B cell (primary cell): Measurements from ENCODE around the gene DNAH6. TPM values are rescaled to one million over a fixed set of nuclear protein-coding genes. Genes with fewer than 3 reads are reported as not detected.

Experiments used
- ATAC-seq: fragments of 200-7000 bp; cut with Tn5 transposase; one replicate; pipeline ENCODE4 v1.10.0; 2021; ENCODE audit warnings: low read depth, mild to moderate bottlenecking, moderate number of reproducible peaks, moderate library complexity
- CTCF ChIA-PET: fragments of 350-600 bp; sonication (Branson Sonifier 250); formaldehyde crosslinking; loops from one replicate; lab custom pipeline; 2021; ENCODE audit warnings: antibody characterized with exemption, inconsistent platforms; lab: Charles Lee
- POLR2A ChIA-PET: fragments of 350-600 bp; sonication (Branson Sonifier 250); formaldehyde crosslinking; loops from one replicate; lab custom pipeline; 2021; ENCODE audit warnings: antibody characterized with exemption; lab: Charles Lee
- DNase-seq: peaks from one replicate; pipeline ENCODE4 v3.0.0; 2013
- H2AFZ ChIP-seq: 2 replicates; pipeline ENCODE4 v1.6.1; 2012; ENCODE audit warnings: mild to moderate bottlenecking, low read depth, low read length; ENCODE audit not compliant: insufficient read depth, poor library complexity, severe bottlenecking
- H3K27ac ChIP-seq, 2 donors: 1 replicate in 1 of 2; 2 replicates in 1 of 2; pipeline ENCODE4 v1.5.1; 2012 to 2013; ENCODE audit warnings: low read length in 2 of 2, mild to moderate bottlenecking in 2 of 2, moderate library complexity in 1 of 2
- H3K27me3 ChIP-seq, 4 experiments: fragments of 200-600 bp in 1 of 4; sonication (generic) in 1 of 4; replicated peaks in 1 of 4; 1 replicate in 2 of 4; 2 replicates in 2 of 4; pipeline versions ENCODE4 v1.6.1 to v1.7.0; 2013 to 2016; ENCODE audit warnings: low read length in 3 of 4, mild to moderate bottlenecking in 2 of 4, mixed read lengths in 1 of 4, moderate library complexity in 1 of 4; ENCODE audit not compliant: insufficient read depth in 4 of 4, control insufficient read depth in 3 of 4; ENCODE audit errors: control extremely low read depth in 1 of 4
- H3K36me3 ChIP-seq, 2 experiments: replicated peaks in 1 of 2; 1 replicate in 1 of 2; 2 replicates in 1 of 2; pipeline versions ENCODE4 v1.6.1 to v1.7.1; 2013; ENCODE audit warnings: low read length in 1 of 2; ENCODE audit not compliant: insufficient read depth in 2 of 2, control insufficient read depth in 1 of 2; ENCODE audit errors: control extremely low read depth in 1 of 2, extremely low read depth in 1 of 2
- H3K4me1 ChIP-seq, 2 donors: fragments of 200-600 bp in 1 of 2; sonication (generic) in 1 of 2; 1 replicate in 1 of 2; 2 replicates in 1 of 2; pipeline versions ENCODE4 v1.5.1 to v1.6.1; 2013 to 2017; ENCODE audit warnings: low read length in 2 of 2; ENCODE audit not compliant: control insufficient read depth in 2 of 2, insufficient read depth in 2 of 2
- H3K4me2 ChIP-seq: replicated peaks from 2 replicates; pipeline ENCODE3; 2012; ENCODE audit warnings: mild to moderate bottlenecking, low read depth, low read length; ENCODE audit not compliant: poor library complexity, severe bottlenecking
- H3K4me3 ChIP-seq, 5 experiments: fragments of 200-600 bp in 1 of 5; sonication (generic) in 1 of 5; 1 replicate in 3 of 5; 2 replicates in 2 of 5; pipeline versions ENCODE4 v1.5.1 to v1.7.0; 2011 to 2016; ENCODE audit warnings: low read length in 4 of 5, mild to moderate bottlenecking in 4 of 5, low read depth in 2 of 5, control low read depth in 1 of 5, moderate library complexity in 1 of 5; ENCODE audit not compliant: insufficient read depth in 1 of 5; ENCODE audit errors: control extremely low read depth in 1 of 5, extremely low read depth in 1 of 5
- H3K79me2 ChIP-seq: fragments of 200-600 bp; sonication (generic); one replicate; pipeline ENCODE4 v1.6.0; 2016; ENCODE audit warnings: low read length; ENCODE audit not compliant: control insufficient read depth, insufficient read depth
- H3K9ac ChIP-seq: fragments of 200-600 bp; sonication (generic); 2 replicates; pipeline ENCODE4 v1.6.1; 2017; ENCODE audit warnings: mild to moderate bottlenecking, low read length, moderate library complexity
- H3K9me3 ChIP-seq, 3 donors: one replicate each; pipeline versions ENCODE4 v1.6.1 to v1.7.1; 2013; ENCODE audit warnings: low read length in 2 of 3; ENCODE audit not compliant: control insufficient read depth in 2 of 3, insufficient read depth in 1 of 3; ENCODE audit errors: control extremely low read depth in 1 of 3
- H4K20me1 ChIP-seq: 2 replicates; pipeline ENCODE4 v1.6.0; 2012; ENCODE audit warnings: mild to moderate bottlenecking, low read length; ENCODE audit not compliant: insufficient read depth, control insufficient read depth, poor library complexity, severe bottlenecking
- H3K27ac Mint-ChIP-seq: one replicate; pipeline ENCODE4 v1.8.0; 2021; ENCODE audit warnings: mixed read lengths
- H3K27me3 Mint-ChIP-seq: one replicate; pipeline ENCODE4 v1.8.0; 2021; ENCODE audit warnings: mixed read lengths
- H3K4me1 Mint-ChIP-seq: one replicate; pipeline ENCODE4 v1.8.0; 2021; ENCODE audit warnings: mixed read lengths
- H3K4me3 Mint-ChIP-seq: one replicate; pipeline ENCODE4 v1.8.0; 2021; ENCODE audit warnings: mixed read lengths
- H3K9me3 Mint-ChIP-seq: one replicate; pipeline ENCODE4 v1.8.0; 2022; ENCODE audit warnings: mixed read lengths; ENCODE audit not compliant: insufficient read depth
- EZH2 ChIP-seq: IDR thresholded peaks from 2 replicates; pipeline ENCODE4 v1.6.1; 2012; ENCODE audit warnings: borderline replicate concordance, low read depth, mild to moderate bottlenecking, moderate library complexity, low read length; ENCODE audit not compliant: insufficient read depth, poor library complexity, severe bottlenecking
- WGBS: methylation state at CpG from one replicate; pipeline ENCODE4 v1.1.5; 2013; ENCODE audit warnings: missing lambda C conversion rate; ENCODE audit not compliant: insufficient coverage; 5-methylcytosine and 5-hydroxymethylcytosine counted together
- intact Hi-C: fragments of 100-400 bp; cut with micrococcal nuclease; formaldehyde crosslinking; loops from one replicate; pipeline ENCODE4 v1.10.0; 2022
- polyA plus RNA-seq: library from polyadenylated mRNA; depleted of rRNA; stranded (reverse); fragments of >200 nt; gene quantifications from 2 replicates; pipeline ENCODE4 v1.2.3, GENCODE V29; 2012
- total RNA-seq, 2 donors: library from RNA; stranded (reverse); fragments of 120-200 nt in 1 of 2; gene quantifications; 1 replicate in 1 of 2; 2 replicates in 1 of 2; pipeline versions ENCODE4 v1.2.3 to v1.2.4, GENCODE V29; 2013 to 2022
- TF ChIP-seq, protein P1 (sequence below): fragments of 200-600 bp; IDR thresholded peaks from one replicate; pipeline ENCODE4 v1.8.0; 2022; ENCODE audit warnings: antibody characterized with exemption, mild to moderate bottlenecking

DNAH6 gene
- total and polyA plus RNA-seq, 2 donors (not counting 1 experiment from before 2014, with no cell fraction given): 0.01 to 1.9 TPM

DNA sequence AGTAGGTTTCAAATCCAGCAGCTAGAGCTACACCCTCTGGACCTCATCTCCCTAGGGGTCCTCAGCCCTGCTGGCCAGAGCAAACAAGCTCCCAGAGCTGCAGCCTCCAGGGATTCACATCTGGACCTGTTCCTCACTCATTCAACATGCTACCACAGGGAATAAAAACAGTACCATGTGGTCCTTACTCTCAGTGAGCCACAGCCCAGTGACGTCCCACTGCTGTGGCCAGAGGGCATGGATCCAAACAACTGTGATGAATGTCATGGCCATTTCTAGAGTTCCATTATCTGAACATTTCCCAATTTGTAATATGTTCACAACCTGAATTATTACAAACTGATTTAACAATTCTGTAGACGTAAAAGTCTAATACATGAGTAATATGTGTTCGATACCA lies 186.6 kb downstream of the DNAH6 start:
- ChIA-PET POLR2A (no interaction called here), CTCF (no interaction called here)
- Histone ChIP-seq H3K9me3 (peaks cover 0 to 8% (median 2%) of the 10 kb centered on the region in 3 donors), H3K4me1 (no peaks in the 10 kb centered on the region), H3K27ac (no peak overlapping the region), H2AFZ (no peak overlapping the region), H3K9ac (no peak overlapping the region), H4K20me1 (no peaks in the 10 kb centered on the region), H3K79me2 (no peaks in the 10 kb centered on the region), H3K36me3 (no peaks in the 10 kb centered on the region), H3K27me3 (no peaks in the 10 kb centered on the region), H3K4me2 (no peak overlapping the region), H3K4me3 (no peak overlapping the region)
- intact Hi-C loops: no loop called here
- ATAC-seq (no peak), DNase-seq (no peak)
- Mint-ChIP-seq H3K4me3 (no peak overlapping the region), H3K27me3 (peaks cover 6% of the 10 kb centered on the region), H3K9me3 (peaks cover 4% of the 10 kb centered on the region), H3K27ac (no peak overlapping the region), H3K4me1 (no peaks in the 10 kb centered on the region)
- TF ChIP-seq, protein P1, sequence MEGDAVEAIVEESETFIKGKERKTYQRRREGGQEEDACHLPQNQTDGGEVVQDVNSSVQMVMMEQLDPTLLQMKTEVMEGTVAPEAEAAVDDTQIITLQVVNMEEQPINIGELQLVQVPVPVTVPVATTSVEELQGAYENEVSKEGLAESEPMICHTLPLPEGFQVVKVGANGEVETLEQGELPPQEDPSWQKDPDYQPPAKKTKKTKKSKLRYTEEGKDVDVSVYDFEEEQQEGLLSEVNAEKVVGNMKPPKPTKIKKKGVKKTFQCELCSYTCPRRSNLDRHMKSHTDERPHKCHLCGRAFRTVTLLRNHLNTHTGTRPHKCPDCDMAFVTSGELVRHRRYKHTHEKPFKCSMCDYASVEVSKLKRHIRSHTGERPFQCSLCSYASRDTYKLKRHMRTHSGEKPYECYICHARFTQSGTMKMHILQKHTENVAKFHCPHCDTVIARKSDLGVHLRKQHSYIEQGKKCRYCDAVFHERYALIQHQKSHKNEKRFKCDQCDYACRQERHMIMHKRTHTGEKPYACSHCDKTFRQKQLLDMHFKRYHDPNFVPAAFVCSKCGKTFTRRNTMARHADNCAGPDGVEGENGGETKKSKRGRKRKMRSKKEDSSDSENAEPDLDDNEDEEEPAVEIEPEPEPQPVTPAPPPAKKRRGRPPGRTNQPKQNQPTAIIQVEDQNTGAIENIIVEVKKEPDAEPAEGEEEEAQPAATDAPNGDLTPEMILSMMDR: no peak
- TF ChIP-seq EZH2: no peak
- WGBS: 100% methylated on average over 1 of the region's 3 CpGs

DNA sequence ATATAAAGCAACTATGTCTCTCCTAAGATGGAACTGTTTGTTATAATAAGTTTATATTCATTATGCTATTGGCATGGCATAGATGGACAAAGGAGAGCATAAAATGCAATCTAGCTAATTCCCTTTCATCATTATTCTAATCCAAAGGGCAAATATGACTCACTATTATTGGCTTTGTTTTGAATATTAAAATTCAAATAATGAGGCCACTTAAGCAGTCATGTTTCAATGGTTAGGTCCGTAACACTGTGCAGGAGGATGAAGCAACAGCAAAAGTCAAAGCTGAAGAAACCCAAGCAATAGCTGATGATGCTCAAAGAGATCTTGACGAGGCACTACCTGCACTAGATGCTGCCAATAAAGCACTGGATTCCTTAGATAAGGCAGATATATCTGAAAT lies 187.5 kb downstream of the DNAH6 start:
- no peak overlapping the region for H3K27ac Mint-ChIP-seq
- H3K9me3 ChIP-seq: peaks cover 0 to 8% (median 2%) of the 10 kb centered on the region in 3 donors
- H3K9ac ChIP-seq: no peak overlapping the region

More for the DNA sequence above, 187.5 kb downstream of the DNAH6 start:
- Histone ChIP-seq H3K4me3 (no peak overlapping the region), H3K79me2 (no peaks in the 10 kb centered on the region), H3K36me3 (no peaks in the 10 kb centered on the region), H3K27ac (no peak overlapping the region), H2AFZ (no peak overlapping the region), H3K4me1 (no peaks in the 10 kb centered on the region), H4K20me1 (no peaks in the 10 kb centered on the region), H3K27me3 (no peaks in the 10 kb centered on the region), H3K4me2 (no peak overlapping the region)
- intact Hi-C loops: no loop called here
- CTCF ChIA-PET: no interaction called here
- no peak for ATAC-seq
- 91% methylated on average over 2 of the region's 2 CpGs for whole genome bisulfite sequencing
- POLR2A ChIA-PET: no interaction called here
- peaks cover 3% of the 10 kb centered on the region for H3K27me3 Mint-ChIP-seq
- no peak overlapping the region for H3K4me3 Mint-ChIP-seq
- TF ChIP-seq, protein P1: no peak
- no peak for TF ChIP-seq EZH2
- H3K9me3 Mint-ChIP-seq: peaks cover 4% of the 10 kb centered on the region
- H3K4me1 Mint-ChIP-seq: no peaks in the 10 kb centered on the region
- no peak for DNase-seq
